ENCODE results near the gene SND1.
"Not testable (repeated sequence)": the region's sequence is repeated elsewhere in the genome, so short reads cannot be mapped to it uniquely, and the experiment has no call there.

Gene SND1

GRCh38 chr7:127891144-127891543 is 239.2 kb downstream of the SND1 start:
- DNase-seq (ENCODE audit: low read depth): no peak

GRCh38 chr7:127891854-127892438 is 240.0 kb downstream of the SND1 start:
- DNase-seq (ENCODE audit: low read depth): no peak

- no peak for DNase-seq (ENCODE audit: low read depth)
Measured at GRCh38 chr7:127892488-127893314, 240.7 kb downstream of the SND1 start.

GRCh38 chr7:127893547-127893946 is 241.6 kb downstream of the SND1 start:
- DNase-seq (ENCODE audit: low read depth): no peak

- DNase-seq (ENCODE audit: low read depth): no peak
Measured at GRCh38 chr7:127894588-127894987, 242.6 kb downstream of the SND1 start.

- DNase-seq (ENCODE audit: low read depth): no peak
Measured at GRCh38 chr7:127895360-127895759, 243.4 kb downstream of the SND1 start.

- no peak for DNase-seq (ENCODE audit: low read depth)
Measured at GRCh38 chr7:127895814-127896280, 243.9 kb downstream of the SND1 start.

GRCh38 chr7:127896659-127897058 is 244.7 kb downstream of the SND1 start:
- DNase-seq (ENCODE audit: low read depth): no peak

- DNase-seq (ENCODE audit: low read depth): no peak
Measured at GRCh38 chr7:127897704-127898454, 245.9 kb downstream of the SND1 start.

GRCh38 chr7:127899411-127899810 is 247.4 kb downstream of the SND1 start:
- DNase-seq (ENCODE audit: low read depth): no peak

GRCh38 chr7:127900141-127900540 is 248.1 kb downstream of the SND1 start:
- no peak for DNase-seq (ENCODE audit: low read depth)

- DNase-seq (ENCODE audit: low read depth): no peak
Measured at GRCh38 chr7:127900732-127901685, 249.0 kb downstream of the SND1 start.

GRCh38 chr7:127901895-127902703 is 250.1 kb downstream of the SND1 start:
- no peak for DNase-seq (ENCODE audit: low read depth)

GRCh38 chr7:127902753-127903152 is 250.8 kb downstream of the SND1 start:
- DNase-seq (ENCODE audit: low read depth): not testable (repeated sequence)

- no peak for DNase-seq (ENCODE audit: low read depth)
Measured at GRCh38 chr7:127903892-127904669, 252.1 kb downstream of the SND1 start.

- DNase-seq (ENCODE audit: low read depth): no peak
Measured at GRCh38 chr7:127904670-127904985, 252.6 kb downstream of the SND1 start.

GRCh38 chr7:127905021-127905420 is 253.0 kb downstream of the SND1 start:
- DNase-seq (ENCODE audit: low read depth): no peak

GRCh38 chr7:127905491-127906330 is 253.7 kb downstream of the SND1 start:
- no peak for DNase-seq (ENCODE audit: low read depth)

Data from HS-27A (cell line).